Measurements from ENCODE around the gene SNRPB2.

Gene SNRPB2

DNA sequence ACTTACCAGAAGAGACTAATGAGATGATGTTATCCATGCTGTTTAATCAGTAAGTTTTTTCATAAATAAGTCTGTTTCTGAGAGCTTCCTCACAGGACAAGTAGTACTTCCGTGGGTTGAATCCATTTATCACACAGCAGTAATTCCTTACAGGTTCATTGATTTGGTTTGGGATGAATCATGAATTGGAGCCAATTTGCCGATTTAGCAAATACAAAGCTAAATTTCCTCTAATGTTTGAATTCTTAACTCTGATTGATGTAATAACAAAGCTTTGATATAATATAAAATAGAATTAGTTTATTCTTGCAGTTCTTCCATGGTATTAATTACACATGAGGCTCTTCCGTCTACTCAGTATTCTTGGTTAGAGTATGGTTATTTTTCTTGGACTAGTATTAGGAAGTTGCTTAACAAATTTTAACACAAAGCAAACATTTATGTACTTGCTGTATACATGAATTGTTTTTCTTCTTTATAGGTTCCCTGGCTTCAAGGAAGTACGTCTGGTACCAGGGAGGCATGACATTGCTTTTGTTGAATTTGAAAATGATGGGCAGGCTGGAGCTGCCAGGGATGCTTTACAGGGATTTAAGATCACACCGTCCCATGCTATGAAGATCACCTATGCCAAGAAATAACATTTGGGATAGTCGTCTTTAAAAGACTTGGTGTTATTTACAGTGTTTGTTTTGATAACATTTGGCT is 10.7 kb downstream of the SNRPB2 start:
- no peak for DNase-seq

- DNase-seq: no peak
These were observed 14.5 kb downstream of the SNRPB2 start for GRCh38 chr20:16744178-16744807.

- no peak for DNase-seq
These were observed 15.4 kb downstream of the SNRPB2 start for GRCh38 chr20:16745204-16745603.

DNA sequence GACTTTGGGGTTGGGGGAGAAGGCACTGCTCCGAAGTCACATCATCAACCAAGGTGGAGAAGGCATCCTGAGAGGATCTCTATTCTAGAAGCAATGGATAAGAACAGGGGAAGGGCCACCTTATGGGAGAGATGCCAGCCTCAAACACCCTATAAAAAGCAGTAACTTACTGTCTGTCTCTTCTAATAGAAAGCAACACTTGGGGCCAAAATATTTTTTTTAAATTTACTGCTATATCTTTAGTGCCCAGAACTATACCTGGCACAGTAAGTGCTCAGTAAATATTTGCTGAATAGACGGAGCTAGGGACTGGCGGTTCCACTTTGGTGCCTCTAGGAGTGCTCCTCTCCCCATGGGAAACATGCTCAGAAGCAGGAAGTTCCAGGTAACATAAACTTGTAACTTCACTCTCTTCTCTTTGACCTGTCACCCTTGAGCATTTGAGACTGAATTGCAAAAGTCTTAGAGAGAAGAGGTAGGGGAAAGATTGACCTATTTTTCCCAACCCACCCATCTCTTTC is 17.5 kb downstream of the SNRPB2 start:
- no peak for DNase-seq

DNA sequence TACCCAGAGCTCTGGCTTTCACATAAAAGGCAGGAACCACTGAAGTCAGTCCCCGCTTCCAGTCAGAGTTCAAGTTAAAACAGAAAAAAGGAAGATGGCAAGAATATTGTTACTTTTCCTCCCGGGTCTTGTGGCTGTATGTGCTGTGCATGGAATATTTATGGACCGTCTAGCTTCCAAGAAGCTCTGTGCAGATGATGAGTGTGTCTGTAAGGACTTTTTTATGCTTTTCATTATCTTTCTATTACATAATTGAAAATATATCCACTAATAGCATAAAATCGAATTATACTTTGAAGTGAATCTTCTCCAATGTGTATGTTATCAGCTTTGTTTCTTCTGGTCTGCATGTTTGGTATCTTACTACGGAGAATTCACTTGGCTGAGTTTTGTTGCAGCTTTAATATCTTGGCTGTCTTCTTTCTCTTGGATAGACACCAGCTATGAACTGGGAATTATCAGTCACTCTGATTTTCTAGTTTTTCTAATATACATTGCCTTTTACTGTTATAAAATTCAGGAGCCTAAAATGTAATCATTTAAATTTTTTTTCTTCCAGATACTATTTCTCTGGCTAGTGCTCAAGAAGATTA is 18.6 kb downstream of the SNRPB2 start, which contains the start of gene OTOR:
TSS of gene OTOR (plus strand) at position 51 of the 593 bp plus-strand sequence. CDS start at position 95, 44 bp downstream.
- no peak for DNase-seq

DNA sequence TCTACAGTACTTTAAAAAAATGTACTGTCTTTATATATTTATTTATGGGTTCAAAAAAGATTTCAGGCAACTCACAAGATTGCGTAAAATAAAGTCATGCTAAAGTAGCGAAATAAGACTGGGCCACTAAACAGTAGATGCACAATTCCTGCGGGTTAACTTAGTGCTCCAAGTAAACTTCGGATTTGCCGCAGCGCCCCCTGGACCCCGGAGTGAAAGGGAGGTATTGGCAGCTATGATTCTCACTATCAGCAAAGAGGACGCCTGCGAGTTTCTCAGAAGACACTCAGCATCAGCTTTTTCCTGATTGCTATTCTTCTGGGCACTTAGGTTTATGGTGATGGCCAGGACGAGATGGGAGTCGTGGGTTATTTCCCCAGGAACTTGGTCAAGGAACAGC is 19.7 kb downstream of the SNRPB2 start:
- DNase-seq: no peak

DNA sequence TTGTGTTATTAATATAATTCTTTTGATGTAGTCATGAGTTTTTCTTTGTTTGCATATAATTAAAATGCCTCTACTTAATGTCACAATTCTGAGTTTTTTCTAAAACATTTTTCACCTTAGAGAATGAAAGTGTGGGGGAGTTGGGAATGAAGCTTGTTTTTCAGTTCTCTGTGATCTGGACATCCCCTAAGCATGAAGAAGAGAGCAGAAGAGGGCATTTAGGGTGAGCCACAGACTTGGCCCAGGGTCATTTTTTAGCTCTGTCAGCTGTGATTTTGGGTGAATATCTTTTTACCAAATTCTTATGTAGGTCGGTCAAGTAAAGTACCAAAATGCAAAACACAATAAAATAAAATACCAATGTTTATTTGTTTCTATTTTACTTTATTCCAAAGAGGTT is 22.3 kb downstream of the SNRPB2 start:
- DNase-seq: no peak

DNA sequence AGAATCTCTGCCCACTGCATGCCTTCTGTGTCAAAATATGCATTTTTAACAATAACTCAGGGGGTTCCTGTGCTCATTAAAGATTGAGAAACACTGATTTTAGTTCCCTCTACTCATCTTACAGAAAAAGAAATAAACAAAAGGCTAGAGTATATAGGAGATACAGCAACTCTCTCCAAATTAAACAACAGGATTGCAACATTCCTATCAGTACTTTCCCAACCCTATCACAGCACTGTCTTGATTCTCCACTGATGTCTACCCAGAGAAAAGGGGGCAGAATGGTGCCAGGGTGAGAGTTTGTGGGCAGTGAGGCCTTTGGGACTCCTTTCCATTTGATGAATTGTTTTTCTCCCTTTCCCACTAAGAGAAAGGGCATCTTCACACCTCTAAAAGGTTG is 23.1 kb downstream of the SNRPB2 start:
- DNase-seq: no peak

- DNase-seq: no peak
These were observed 28.8 kb downstream of the SNRPB2 start for GRCh38 chr20:16758454-16759180.

DNA sequence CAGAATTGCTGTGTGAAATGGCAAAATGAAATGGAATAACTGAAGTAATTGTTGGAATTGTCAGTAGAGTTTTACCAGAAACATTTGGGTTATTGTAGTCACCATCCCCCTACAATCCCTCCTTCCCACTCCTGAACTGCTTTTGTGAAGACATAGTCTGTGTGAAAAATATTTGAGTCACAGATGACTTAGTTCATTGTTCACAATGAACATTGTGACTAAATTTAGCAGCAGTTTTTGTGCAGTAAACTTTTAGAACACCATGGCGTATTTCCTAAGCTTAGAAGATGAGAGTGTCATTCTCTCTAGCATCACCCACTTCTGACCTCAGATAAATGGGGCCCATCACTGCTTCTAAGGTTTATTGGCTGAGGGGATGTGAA is 29.3 kb downstream of the SNRPB2 start:
- no peak for DNase-seq

DNA sequence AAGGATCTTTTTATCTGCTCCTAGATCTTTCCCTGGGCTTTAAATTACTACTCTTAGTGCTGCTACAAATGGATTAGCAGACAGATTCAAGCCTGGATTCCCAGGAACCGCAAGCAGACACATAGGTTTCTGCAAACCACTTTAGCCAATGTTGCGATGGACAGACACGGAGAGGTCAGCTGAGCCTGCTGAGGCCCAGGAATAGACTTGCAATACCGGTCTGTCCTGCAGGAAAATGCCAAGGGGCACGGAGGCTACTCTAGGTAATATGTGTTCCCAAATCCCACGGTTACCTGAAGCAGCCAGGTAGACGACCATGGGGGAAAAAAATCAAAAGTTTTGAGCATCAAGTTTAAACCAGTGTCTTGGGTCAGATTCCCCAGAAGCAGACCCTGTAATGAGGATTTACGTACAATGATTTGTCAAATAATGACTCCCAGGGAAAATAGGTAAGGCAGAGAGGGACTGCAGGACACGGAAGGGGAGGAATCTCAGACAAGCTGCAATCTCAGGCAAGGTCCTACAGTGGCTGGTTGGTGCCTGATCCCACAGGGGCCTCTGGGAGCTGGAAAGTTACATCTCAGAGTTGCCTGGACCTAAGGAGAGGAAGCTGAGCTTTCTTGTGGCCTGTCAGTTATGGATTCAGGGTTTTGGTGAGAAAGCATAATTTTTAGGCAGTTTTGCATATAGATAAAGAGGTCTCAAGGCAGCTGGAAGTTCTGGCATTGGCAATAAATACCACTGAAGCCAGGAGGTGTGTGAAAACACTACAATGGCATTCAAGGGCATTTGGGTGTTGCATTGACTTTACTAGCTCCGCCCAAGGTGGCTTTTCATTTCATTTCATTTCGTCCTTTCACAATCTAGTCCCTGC is 30.8 kb downstream of the SNRPB2 start:
- DNase-seq: no peak

DNA sequence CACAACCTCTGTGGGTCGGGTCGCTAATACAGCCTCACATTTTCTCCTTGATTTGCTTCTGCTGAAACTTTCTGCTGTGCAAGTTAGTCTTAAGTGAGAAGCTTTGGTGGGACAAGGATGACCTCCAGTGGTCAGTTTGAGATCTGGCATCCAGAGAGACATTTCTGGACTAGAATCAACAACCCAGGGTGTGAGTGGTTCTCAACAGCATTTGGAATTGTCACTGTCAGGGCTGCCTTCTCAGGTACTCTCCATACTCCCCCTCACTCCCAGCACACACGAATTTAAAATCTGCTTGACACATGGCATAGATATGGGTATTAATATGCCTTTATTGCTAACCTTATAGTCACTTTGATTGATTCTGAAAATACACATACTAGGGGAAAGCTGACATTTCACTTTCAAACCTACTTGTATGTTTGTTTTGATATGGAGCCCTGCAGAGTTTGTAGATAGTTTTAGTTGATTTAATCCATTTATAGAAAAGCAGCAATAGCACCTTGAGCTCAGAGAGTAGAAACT is 31.5 kb downstream of the SNRPB2 start:
- DNase-seq: peak in 1 of 4 experiments; percentile 11

- DNase-seq: no peak
These were observed 34.7 kb downstream of the SNRPB2 start for GRCh38 chr20:16764560-16764959.

DNA sequence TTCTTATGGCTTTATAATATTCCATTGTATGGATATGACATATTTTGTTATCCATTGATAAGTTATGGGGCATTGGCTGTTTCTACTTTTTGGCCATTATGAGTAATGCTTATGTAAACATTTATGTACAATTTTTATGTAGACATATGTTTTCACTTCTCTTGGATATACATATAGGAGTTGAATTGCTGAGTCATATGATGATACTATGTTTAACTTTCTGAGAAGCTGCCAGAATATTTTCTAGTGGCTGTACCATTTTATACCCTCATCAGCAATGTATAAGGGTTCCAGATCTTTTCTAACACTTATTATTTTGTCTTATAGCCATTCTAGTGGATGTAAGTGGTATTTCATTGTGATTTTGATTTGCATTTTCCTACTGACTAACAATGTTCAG is 41.4 kb downstream of the SNRPB2 start:
- DNase-seq: no peak

DNA sequence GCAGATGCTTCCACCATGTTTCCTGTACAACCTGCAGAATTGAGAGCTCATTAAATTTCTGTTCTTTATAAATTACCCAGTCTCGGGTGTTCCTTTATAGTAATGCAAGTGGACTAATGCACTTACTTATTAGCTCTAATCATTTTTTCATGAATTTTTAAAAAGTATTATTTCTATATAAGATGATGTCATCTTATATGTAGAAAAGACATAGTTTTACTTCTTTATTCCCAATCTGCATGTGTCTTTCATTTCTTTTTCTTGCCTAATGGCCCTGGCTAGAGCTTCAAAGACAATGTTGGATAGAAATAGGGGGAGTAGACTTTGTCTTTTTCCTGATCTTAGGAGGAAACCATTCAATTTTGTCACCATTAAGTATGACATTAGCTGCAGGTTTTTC is 46.1 kb downstream of the SNRPB2 start:
- DNase-seq: no peak

DNA sequence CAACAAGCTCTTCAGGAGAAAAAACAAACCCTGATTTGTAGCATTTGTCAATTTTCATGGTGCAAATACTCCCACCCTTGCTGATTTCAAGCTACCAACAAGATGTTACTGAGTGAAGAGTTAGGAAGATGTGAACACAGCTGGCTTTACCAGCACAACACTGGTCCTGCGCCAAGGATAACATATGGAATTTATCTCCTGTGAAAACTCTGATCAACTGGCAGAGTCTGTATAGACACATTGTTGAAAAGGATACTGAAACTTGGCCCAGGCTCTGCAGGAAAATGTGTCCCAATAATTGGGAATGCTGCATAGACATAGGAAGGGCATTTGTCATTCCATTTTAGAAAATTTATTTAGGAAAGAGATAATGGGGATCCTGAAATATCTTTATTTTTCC is 47.3 kb downstream of the SNRPB2 start:
- DNase-seq: no peak

DNA sequence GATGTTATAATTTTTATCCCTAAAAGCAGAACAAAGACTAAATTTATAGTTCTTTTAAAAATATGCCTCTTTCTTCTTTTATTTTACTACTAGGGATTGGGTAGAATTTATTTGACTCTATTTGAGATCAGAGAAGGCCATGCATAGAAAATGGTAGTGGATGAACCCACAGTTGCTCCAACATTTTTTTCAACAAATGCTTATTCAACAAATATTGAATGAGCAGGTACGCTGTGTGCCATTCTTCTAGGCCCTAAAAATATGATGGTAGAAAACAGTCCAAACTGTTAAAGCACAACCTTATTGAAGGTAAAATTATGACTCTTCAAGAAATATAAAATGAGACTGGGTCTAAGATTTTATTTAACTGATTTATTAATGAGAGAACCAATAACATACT is 48.3 kb downstream of the SNRPB2 start:
- DNase-seq: no peak

GRCh38 chr20:16781496-16781895 is 51.7 kb downstream of the SNRPB2 start:
- no peak for DNase-seq

- DNase-seq: no peak
These were observed 55.4 kb downstream of the SNRPB2 start for GRCh38 chr20:16785226-16785625.

Measured in activated CD4-positive, CD25-positive, alpha-beta regulatory T cell (primary cell).